Skeletal muscle satellite cell (primary cell): ENCODE data around the gene HOXA4.

Experiments
- H3K27me3 ChIP-seq: 2 replicates; pipeline ENCODE4 v1.7.0; 2013; ENCODE audit warnings: low read length; ENCODE audit not compliant: control insufficient read depth, insufficient read depth
- H3K36me3 ChIP-seq: 2 replicates; pipeline ENCODE4 v1.7.0; 2013; ENCODE audit warnings: mild to moderate bottlenecking, control low read depth, low read length; ENCODE audit not compliant: insufficient read depth
- H3K4me1 ChIP-seq: 2 replicates; pipeline ENCODE4 v1.7.0; 2013; ENCODE audit warnings: low read length; ENCODE audit not compliant: control insufficient read depth, insufficient read depth
- H3K4me2 ChIP-seq: 2 replicates; pipeline ENCODE4 v1.7.0; 2013; ENCODE audit warnings: mild to moderate bottlenecking, low read length
- H3K4me3 ChIP-seq: 2 replicates; pipeline ENCODE4 v1.7.0; 2013; ENCODE audit warnings: low read length
- H3K9ac ChIP-seq: 2 replicates; pipeline ENCODE4 v1.7.0; 2013; ENCODE audit warnings: mild to moderate bottlenecking, low read depth, low read length, moderate library complexity
- H3K9me3 ChIP-seq: replicated peaks from 2 replicates; pipeline ENCODE4 v1.7.0; 2013; ENCODE audit warnings: mild to moderate bottlenecking, control low read depth, low read length

HOXA4 gene

GRCh38 chr7:27141923-27142579 lies 11.5 kb upstream of the HOXA4 start:
- Histone ChIP-seq H3K9me3 (no peaks in the 10 kb centered on the region), H3K27me3 (no peaks in the 10 kb centered on the region), H3K9ac (peak overlapping the region; percentile 62), H3K36me3 (peaks cover 54% of the 10 kb centered on the region), H3K4me2 (no peak overlapping the region), H3K4me1 (peaks cover 7% of the 10 kb centered on the region), H3K4me3 (no peak overlapping the region)

GRCh38 chr7:27141137-27141922 lies 10.8 kb upstream of the HOXA4 start:
- H3K9ac ChIP-seq, result no peak overlapping the region
- no peaks in the 10 kb centered on the region for H3K9me3 ChIP-seq
- H3K4me3 ChIP-seq, result no peak overlapping the region
- H3K4me1 ChIP-seq, result peaks cover 12% of the 10 kb centered on the region
- H3K4me2 ChIP-seq, result no peak overlapping the region
- H3K36me3 ChIP-seq, result peaks cover 49% of the 10 kb centered on the region
- H3K27me3 ChIP-seq, result no peaks in the 10 kb centered on the region

GRCh38 chr7:27140126-27140857 lies 9.7 kb upstream of the HOXA4 start:
- Histone ChIP-seq H3K4me3 (no peak overlapping the region), H3K9me3 (no peaks in the 10 kb centered on the region), H3K4me2 (no peak overlapping the region), H3K4me1 (peaks cover 23% of the 10 kb centered on the region), H3K36me3 (peaks cover 38% of the 10 kb centered on the region), H3K9ac (no peak overlapping the region), H3K27me3 (no peaks in the 10 kb centered on the region)

- Histone ChIP-seq H3K4me3 (no peak overlapping the region), H3K4me2 (no peak overlapping the region), H3K9me3 (no peaks in the 10 kb centered on the region), H3K4me1 (peaks cover 30% of the 10 kb centered on the region), H3K27me3 (no peaks in the 10 kb centered on the region), H3K36me3 (peaks cover 31% of the 10 kb centered on the region), H3K9ac (no peak overlapping the region)
Observed at GRCh38 chr7:27139334-27140125, 9.0 kb upstream of the HOXA4 start.

- H3K4me1 ChIP-seq, result peaks cover 35% of the 10 kb centered on the region
Observed at GRCh38 chr7:27138985-27139333, 8.4 kb upstream of the HOXA4 start.

GRCh38 chr7:27138472-27138871 lies 7.9 kb upstream of the HOXA4 start:
- H3K9ac ChIP-seq, result no peak overlapping the region
- H3K4me3 ChIP-seq, result no peak overlapping the region
- peaks cover 39% of the 10 kb centered on the region for H3K4me1 ChIP-seq
- no peaks in the 10 kb centered on the region for H3K27me3 ChIP-seq
- no peaks in the 10 kb centered on the region for H3K9me3 ChIP-seq
- peaks cover 24% of the 10 kb centered on the region for H3K36me3 ChIP-seq
- no peak overlapping the region for H3K4me2 ChIP-seq

More at GRCh38 chr7:27138985-27139333, 8.4 kb upstream of the HOXA4 start:
- no peaks in the 10 kb centered on the region for H3K9me3 ChIP-seq
- peaks cover 26% of the 10 kb centered on the region for H3K36me3 ChIP-seq
- H3K27me3 ChIP-seq, result no peaks in the 10 kb centered on the region
- no peak overlapping the region for H3K4me3 ChIP-seq
- H3K9ac ChIP-seq, result no peak overlapping the region
- H3K4me2 ChIP-seq, result no peak overlapping the region

GRCh38 chr7:27137640-27138315 lies 7.2 kb upstream of the HOXA4 start:
- Histone ChIP-seq H3K4me1 (peaks cover 39% of the 10 kb centered on the region), H3K9me3 (no peaks in the 10 kb centered on the region), H3K9ac (no peak overlapping the region)

GRCh38 chr7:27134392-27134791 lies 3.8 kb upstream of the HOXA4 start:
- Histone ChIP-seq H3K4me3 (no peak overlapping the region), H3K27me3 (no peaks in the 10 kb centered on the region), H3K4me1 (peaks cover 52% of the 10 kb centered on the region), H3K9ac (peak overlapping the region; percentile 28), H3K9me3 (no peaks in the 10 kb centered on the region), H3K4me2 (peak overlapping the region; percentile 63), H3K36me3 (peaks cover 2% of the 10 kb centered on the region)

More at GRCh38 chr7:27137640-27138315, 7.2 kb upstream of the HOXA4 start:
- H3K4me2 ChIP-seq, result no peak overlapping the region
- peaks cover 24% of the 10 kb centered on the region for H3K36me3 ChIP-seq
- H3K27me3 ChIP-seq, result no peaks in the 10 kb centered on the region
- H3K4me3 ChIP-seq, result no peak overlapping the region

- Histone ChIP-seq H3K4me3 (no peak overlapping the region), H3K27me3 (no peaks in the 10 kb centered on the region), H3K36me3 (peaks cover 6% of the 10 kb centered on the region), H3K9ac (peak overlapping the region; percentile 28), H3K4me2 (peak overlapping the region; percentile 63), H3K4me1 (peaks cover 55% of the 10 kb centered on the region), H3K9me3 (no peaks in the 10 kb centered on the region)
Observed at GRCh38 chr7:27133409-27134231, 3.1 kb upstream of the HOXA4 start.

- Histone ChIP-seq H3K4me2 (no peak overlapping the region), H3K4me3 (no peak overlapping the region), H3K4me1 (peaks cover 55% of the 10 kb centered on the region), H3K36me3 (peaks cover 6% of the 10 kb centered on the region), H3K9me3 (no peaks in the 10 kb centered on the region), H3K9ac (no peak overlapping the region), H3K27me3 (no peaks in the 10 kb centered on the region)
Observed at GRCh38 chr7:27132978-27133377, 2.4 kb upstream of the HOXA4 start.
